Thyroid gland (tissue), 4 donors: ENCODE data around the gene ZNF407.
"Not testable (repeated sequence)": the region's sequence is repeated elsewhere in the genome, so short reads cannot be mapped to it uniquely, and the experiment has no call there.

ENCODE experiments used
- POLR2A ChIP-seq, 2 donors: fragments of 450-650 bp; IDR thresholded peaks; one replicate each; pipeline ENCODE4 v1.6.1; 2017; ENCODE audit warnings: antibody characterized with exemption in 2 of 2, mild to moderate bottlenecking in 2 of 2, moderate library complexity in 1 of 2
- TF ChIP-seq, protein P1 (sequence below), 6 experiments: fragments of 200-600 bp in 3 of 6; fragments of 450-650 bp in 3 of 6; sonication (generic) in 3 of 6; IDR thresholded peaks; one replicate each; pipeline ENCODE4 v1.5.1; 2016 to 2019; ENCODE audit warnings: antibody characterized with exemption in 6 of 6, mild to moderate bottlenecking in 2 of 6, inconsistent platforms in 1 of 6, moderate library complexity in 1 of 6

DNA sequence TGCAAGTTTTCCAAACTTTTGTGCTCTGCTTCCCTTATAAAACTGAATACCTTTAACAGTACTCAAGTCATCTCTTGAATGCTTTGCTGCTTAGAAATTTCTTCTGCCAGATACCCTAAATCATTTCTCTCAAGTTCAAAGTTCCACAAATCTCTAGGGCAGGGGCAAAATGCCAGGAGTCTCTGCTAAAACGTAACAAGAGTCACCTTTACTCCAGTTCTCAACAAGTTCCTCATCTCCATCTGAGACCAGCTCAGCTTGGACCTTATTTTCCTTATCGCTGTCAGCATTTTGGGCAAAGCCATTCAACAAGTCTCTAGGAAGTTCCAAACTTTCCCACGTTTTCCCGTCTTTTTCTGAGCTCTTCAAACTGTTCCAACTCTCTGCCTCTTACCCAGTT is 373.7 kb downstream of the ZNF407 start:
- TF ChIP-seq, protein P1, sequence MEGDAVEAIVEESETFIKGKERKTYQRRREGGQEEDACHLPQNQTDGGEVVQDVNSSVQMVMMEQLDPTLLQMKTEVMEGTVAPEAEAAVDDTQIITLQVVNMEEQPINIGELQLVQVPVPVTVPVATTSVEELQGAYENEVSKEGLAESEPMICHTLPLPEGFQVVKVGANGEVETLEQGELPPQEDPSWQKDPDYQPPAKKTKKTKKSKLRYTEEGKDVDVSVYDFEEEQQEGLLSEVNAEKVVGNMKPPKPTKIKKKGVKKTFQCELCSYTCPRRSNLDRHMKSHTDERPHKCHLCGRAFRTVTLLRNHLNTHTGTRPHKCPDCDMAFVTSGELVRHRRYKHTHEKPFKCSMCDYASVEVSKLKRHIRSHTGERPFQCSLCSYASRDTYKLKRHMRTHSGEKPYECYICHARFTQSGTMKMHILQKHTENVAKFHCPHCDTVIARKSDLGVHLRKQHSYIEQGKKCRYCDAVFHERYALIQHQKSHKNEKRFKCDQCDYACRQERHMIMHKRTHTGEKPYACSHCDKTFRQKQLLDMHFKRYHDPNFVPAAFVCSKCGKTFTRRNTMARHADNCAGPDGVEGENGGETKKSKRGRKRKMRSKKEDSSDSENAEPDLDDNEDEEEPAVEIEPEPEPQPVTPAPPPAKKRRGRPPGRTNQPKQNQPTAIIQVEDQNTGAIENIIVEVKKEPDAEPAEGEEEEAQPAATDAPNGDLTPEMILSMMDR (IDR thresholded peaks at IDR 0.05), result not testable (repeated sequence)
- not testable (repeated sequence) for TF ChIP-seq POLR2A (IDR thresholded peaks at IDR 0.05)
